Measurements from ENCODE around the gene KCTD17.

The KCTD17 gene

GRCh38 chr22:37010174-37010573 lies 41.4 kb upstream of the KCTD17 start:
- H3K27ac ChIP-seq: no peak overlapping the region
- TF ChIP-seq CTCF (IDR thresholded peaks at IDR 0.05) (no peak), ZFX (IDR thresholded peaks at IDR 0.05; ENCODE audit: borderline replicate concordance) (no peak)

- H3K27ac ChIP-seq: no peak overlapping the region
- TF ChIP-seq CTCF (IDR thresholded peaks at IDR 0.05): no peak
- no peak for TF ChIP-seq ZFX (IDR thresholded peaks at IDR 0.05; ENCODE audit: borderline replicate concordance)
These were observed 40.6 kb upstream of the KCTD17 start for GRCh38 chr22:37010976-37011375.

- TF ChIP-seq ZFX (IDR thresholded peaks at IDR 0.05; ENCODE audit: borderline replicate concordance) (no peak), CTCF (IDR thresholded peaks at IDR 0.05) (no peak)
- no peak overlapping the region for H3K27ac ChIP-seq
These were observed 40.1 kb upstream of the KCTD17 start for GRCh38 chr22:37011472-37011871.

GRCh38 chr22:37012262-37012904 lies 39.2 kb upstream of the KCTD17 start:
- TF ChIP-seq CTCF (IDR thresholded peaks at IDR 0.05) (no peak), ZFX (IDR thresholded peaks at IDR 0.05; ENCODE audit: borderline replicate concordance) (no peak)
- H3K27ac ChIP-seq: no peak overlapping the region

- H3K27ac ChIP-seq: no peak overlapping the region
- no peak for TF ChIP-seq ZFX (IDR thresholded peaks at IDR 0.05; ENCODE audit: borderline replicate concordance)
- no peak for TF ChIP-seq CTCF (IDR thresholded peaks at IDR 0.05)
These were observed 38.6 kb upstream of the KCTD17 start for GRCh38 chr22:37012956-37013355.

GRCh38 chr22:37014415-37014806 lies 37.1 kb upstream of the KCTD17 start:
- TF ChIP-seq CTCF (IDR thresholded peaks at IDR 0.05) (no peak), ZFX (IDR thresholded peaks at IDR 0.05; ENCODE audit: borderline replicate concordance) (no peak)
- H3K27ac ChIP-seq: no peak overlapping the region

- H3K27ac ChIP-seq: no peak overlapping the region
- no peak for TF ChIP-seq CTCF (IDR thresholded peaks at IDR 0.05)
- no peak for TF ChIP-seq ZFX (IDR thresholded peaks at IDR 0.05; ENCODE audit: borderline replicate concordance)
These were observed 36.5 kb upstream of the KCTD17 start for GRCh38 chr22:37014835-37015586.

Measured in 22Rv1 (cell line).